ENCODE results near the gene AP1S3.

The AP1S3 gene

GRCh38 chr2:223834431-223834830, 3.0 kb downstream of the AP1S3 start:
- H3K4me1 ChIP-seq = peaks cover 0 to 20% (median 14%) of the 10 kb centered on the region in 4 donors
- no peaks in the 10 kb centered on the region for H3K9me3 ChIP-seq
- TF ChIP-seq, protein P1, sequence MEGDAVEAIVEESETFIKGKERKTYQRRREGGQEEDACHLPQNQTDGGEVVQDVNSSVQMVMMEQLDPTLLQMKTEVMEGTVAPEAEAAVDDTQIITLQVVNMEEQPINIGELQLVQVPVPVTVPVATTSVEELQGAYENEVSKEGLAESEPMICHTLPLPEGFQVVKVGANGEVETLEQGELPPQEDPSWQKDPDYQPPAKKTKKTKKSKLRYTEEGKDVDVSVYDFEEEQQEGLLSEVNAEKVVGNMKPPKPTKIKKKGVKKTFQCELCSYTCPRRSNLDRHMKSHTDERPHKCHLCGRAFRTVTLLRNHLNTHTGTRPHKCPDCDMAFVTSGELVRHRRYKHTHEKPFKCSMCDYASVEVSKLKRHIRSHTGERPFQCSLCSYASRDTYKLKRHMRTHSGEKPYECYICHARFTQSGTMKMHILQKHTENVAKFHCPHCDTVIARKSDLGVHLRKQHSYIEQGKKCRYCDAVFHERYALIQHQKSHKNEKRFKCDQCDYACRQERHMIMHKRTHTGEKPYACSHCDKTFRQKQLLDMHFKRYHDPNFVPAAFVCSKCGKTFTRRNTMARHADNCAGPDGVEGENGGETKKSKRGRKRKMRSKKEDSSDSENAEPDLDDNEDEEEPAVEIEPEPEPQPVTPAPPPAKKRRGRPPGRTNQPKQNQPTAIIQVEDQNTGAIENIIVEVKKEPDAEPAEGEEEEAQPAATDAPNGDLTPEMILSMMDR (IDR thresholded peaks at IDR 0.05) = no peak
- H3K36me3 ChIP-seq = no peaks in the 10 kb centered on the region
- intact Hi-C loops (cut with DNase I; ENCODE audit: low total_unique reads) = no loop called here
- DNase-seq = no peak
- H3K27me3 ChIP-seq = no peaks in the 10 kb centered on the region
- H3K4me3 ChIP-seq = no peak overlapping the region
- H3K27ac ChIP-seq = no peak overlapping the region

DNA sequence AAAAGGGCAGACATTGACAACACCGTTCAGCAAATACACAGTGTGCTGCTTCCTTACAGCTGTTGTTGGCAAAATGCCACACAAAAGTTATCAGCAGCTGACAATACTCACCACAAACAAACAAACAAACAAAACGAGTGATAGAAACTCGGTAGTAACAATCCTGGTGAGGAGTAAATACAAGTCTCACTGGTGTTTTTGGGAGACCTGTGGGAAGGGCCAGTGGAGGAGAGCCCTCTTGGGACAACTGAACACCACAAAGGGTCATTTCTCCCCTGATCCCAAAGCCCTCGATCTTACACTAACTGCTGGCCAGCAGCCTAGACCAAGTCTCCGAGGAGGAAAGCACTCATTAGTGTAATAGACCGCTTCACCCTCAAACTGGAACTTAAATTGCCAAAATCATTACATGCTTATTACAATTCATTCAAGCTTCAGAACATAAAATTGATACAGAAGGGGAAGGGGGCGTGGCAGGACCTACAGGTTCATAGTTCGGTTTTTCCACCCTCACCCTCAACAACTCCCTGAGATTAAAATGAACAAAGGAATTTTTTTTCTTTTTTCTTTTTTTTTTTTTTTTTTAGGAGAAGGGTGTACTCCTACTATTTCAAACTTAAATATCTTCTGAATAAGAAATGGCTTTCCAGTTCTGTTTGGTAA, 5.0 kb downstream of the AP1S3 start:
- TF ChIP-seq, protein P1 (IDR thresholded peaks at IDR 0.05) = no peak
- intact Hi-C loops (cut with DNase I; ENCODE audit: low total_unique reads) = no loop called here

DNA sequence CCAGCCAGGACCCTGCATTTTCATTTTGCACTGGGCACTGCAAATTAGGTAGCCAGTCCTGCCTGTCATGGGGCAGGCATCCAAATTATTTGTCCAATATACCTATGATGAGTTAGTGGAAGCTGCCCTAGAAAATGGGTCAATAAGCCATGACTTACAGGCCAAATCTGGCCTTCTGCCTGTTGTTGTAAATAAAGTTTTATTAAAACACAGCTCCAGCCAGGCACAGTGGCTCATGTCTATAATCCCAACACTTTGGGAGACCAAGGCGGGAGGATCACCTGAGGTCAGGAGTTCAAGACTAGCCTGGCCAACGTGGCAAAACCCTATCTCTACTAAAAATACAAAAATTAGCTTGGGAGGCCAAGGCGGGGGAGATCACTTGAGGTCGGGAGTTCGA, 8.3 kb downstream of the AP1S3 start:
- Histone ChIP-seq H3K27ac (no peak overlapping the region), H3K36me3 (no peaks in the 10 kb centered on the region), H3K4me1 (no peaks in the 10 kb centered on the region), H3K27me3 (no peaks in the 10 kb centered on the region), H3K9me3 (no peaks in the 10 kb centered on the region), H3K4me3 (no peak overlapping the region)
- intact Hi-C loops (cut with DNase I; ENCODE audit: low total_unique reads) = no loop called here
- TF ChIP-seq, protein P1 (IDR thresholded peaks at IDR 0.05) = no peak
- DNase-seq = no peak

More for the DNA sequence above, 5.0 kb downstream of the AP1S3 start:
- DNase-seq = no peak
- H3K9me3 ChIP-seq = no peaks in the 10 kb centered on the region
- H3K4me1 ChIP-seq = peaks cover 0 to 15% (median 12%) of the 10 kb centered on the region in 4 donors
- H3K4me3 ChIP-seq = no peak overlapping the region
- H3K27ac ChIP-seq = no peak overlapping the region
- H3K36me3 ChIP-seq = no peaks in the 10 kb centered on the region
- no peaks in the 10 kb centered on the region for H3K27me3 ChIP-seq

GRCh38 chr2:223828314-223828713, 9.1 kb downstream of the AP1S3 start:
- H3K27ac ChIP-seq = no peak overlapping the region
- no peaks in the 10 kb centered on the region for H3K36me3 ChIP-seq
- intact Hi-C loops (cut with DNase I; ENCODE audit: low total_unique reads) = no loop called here
- H3K9me3 ChIP-seq = no peaks in the 10 kb centered on the region
- DNase-seq = no peak
- H3K4me3 ChIP-seq = no peak overlapping the region
- no peaks in the 10 kb centered on the region for H3K4me1 ChIP-seq
- no peaks in the 10 kb centered on the region for H3K27me3 ChIP-seq
- TF ChIP-seq, protein P1 (IDR thresholded peaks at IDR 0.05) = no peak

DNA sequence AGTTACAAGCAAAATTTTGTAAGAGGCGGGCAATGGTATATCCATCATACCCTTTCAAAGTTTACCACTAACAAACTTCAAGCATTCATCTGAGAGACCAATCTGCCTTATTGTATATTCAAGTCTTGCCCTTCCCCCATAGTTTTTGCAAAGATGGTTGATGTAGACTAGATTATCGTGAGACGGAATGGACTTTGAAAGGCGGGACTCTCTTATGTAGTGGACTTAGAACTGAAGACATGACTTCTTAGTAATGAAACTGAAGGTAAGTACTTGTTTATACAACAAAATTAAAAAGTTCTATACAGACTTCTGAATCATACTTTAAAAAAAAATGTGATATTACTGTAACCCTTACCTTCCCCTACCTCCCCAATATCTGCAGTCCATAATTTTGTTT, 10.4 kb downstream of the AP1S3 start:
- TF ChIP-seq, protein P1 (IDR thresholded peaks at IDR 0.05) = no peak
- Histone ChIP-seq H3K36me3 (no peaks in the 10 kb centered on the region), H3K9me3 (no peaks in the 10 kb centered on the region), H3K27ac (no peak overlapping the region), H3K4me1 (no peaks in the 10 kb centered on the region), H3K27me3 (no peaks in the 10 kb centered on the region), H3K4me3 (no peak overlapping the region)
- intact Hi-C loops (cut with DNase I; ENCODE audit: low total_unique reads) = no loop called here
- DNase-seq = no peak

- no peak for DNase-seq
- Histone ChIP-seq H3K9me3 (no peaks in the 10 kb centered on the region), H3K4me3 (no peak overlapping the region), H3K27me3 (no peaks in the 10 kb centered on the region), H3K4me1 (no peaks in the 10 kb centered on the region), H3K36me3 (no peaks in the 10 kb centered on the region), H3K27ac (no peak overlapping the region)
- TF ChIP-seq, protein P1 (IDR thresholded peaks at IDR 0.05) = no peak
- intact Hi-C loops (cut with DNase I; ENCODE audit: low total_unique reads) = no loop called here
Observed at GRCh38 chr2:223824301-223824700, 13.1 kb downstream of the AP1S3 start.
